Measurements from ENCODE around the gene BCL2.
A peak's percentile ranks its signal among the peaks of the same experiment; 100 is the strongest.
"Not testable (repeated sequence)": the region's sequence is repeated elsewhere in the genome, so short reads cannot be mapped to it uniquely, and the experiment has no call there.

BCL2 gene

GRCh38 chr18:63238693-63239075 lies 80.9 kb downstream of the BCL2 start:
- H3K4me3 ChIP-seq (ENCODE audit: low read length): no peak overlapping the region
- no peak for DNase-seq (ENCODE audit: low read depth)
- TF ChIP-seq CTCF (conservative IDR thresholded peaks at IDR 0.05; ENCODE audit: low read length): no peak

GRCh38 chr18:63237881-63238692 lies 81.5 kb downstream of the BCL2 start:
- DNase-seq (ENCODE audit: low read depth): peak; percentile 91
- no peak for TF ChIP-seq CTCF (conservative IDR thresholded peaks at IDR 0.05; ENCODE audit: low read length)
- H3K4me3 ChIP-seq (ENCODE audit: low read length): peak overlapping the region; percentile 26

GRCh38 chr18:63236921-63237846 lies 82.4 kb downstream of the BCL2 start:
- H3K4me3 ChIP-seq (ENCODE audit: low read length): peak overlapping the region; percentile 18
- no peak for DNase-seq (ENCODE audit: low read depth)
- no peak for TF ChIP-seq CTCF (conservative IDR thresholded peaks at IDR 0.05; ENCODE audit: low read length)

- no peak overlapping the region for H3K4me3 ChIP-seq (ENCODE audit: low read length)
- DNase-seq (ENCODE audit: low read depth): no peak
- no peak for TF ChIP-seq CTCF (conservative IDR thresholded peaks at IDR 0.05; ENCODE audit: low read length)
These were observed 83.2 kb downstream of the BCL2 start for GRCh38 chr18:63236406-63236805.

GRCh38 chr18:63235920-63236319 lies 83.6 kb downstream of the BCL2 start:
- H3K4me3 ChIP-seq (ENCODE audit: low read length); DNase-seq (ENCODE audit: low read depth): not testable (repeated sequence)

GRCh38 chr18:63234841-63235240 lies 84.7 kb downstream of the BCL2 start:
- no peak overlapping the region for H3K4me3 ChIP-seq (ENCODE audit: low read length)
- no peak for TF ChIP-seq CTCF (conservative IDR thresholded peaks at IDR 0.05; ENCODE audit: low read length)
- DNase-seq (ENCODE audit: low read depth): no peak

- no peak for DNase-seq (ENCODE audit: low read depth)
- H3K4me3 ChIP-seq (ENCODE audit: low read length): no peak overlapping the region
- no peak for TF ChIP-seq CTCF (conservative IDR thresholded peaks at IDR 0.05; ENCODE audit: low read length)
These were observed 85.1 kb downstream of the BCL2 start for GRCh38 chr18:63234432-63234831.

Data from AG10803 (cell line).